Uterus (tissue), 2 donors: ENCODE results near the gene ONECUT3.

Experiments used
- CTCF ChIP-seq, 4 experiments: fragments of 200-600 bp in 2 of 4; fragments of 450-650 bp in 2 of 4; sonication (generic) in 2 of 4; IDR thresholded peaks; one replicate each; pipeline ENCODE4 v1.5.1; 2016 to 2019; ENCODE audit warnings: antibody characterized with exemption in 4 of 4, mild to moderate bottlenecking in 2 of 4, moderate library complexity in 1 of 4
- POLR2A ChIP-seq, 2 donors: fragments of 450-650 bp; IDR thresholded peaks; one replicate each; pipeline ENCODE4 v1.6.1; 2016; ENCODE audit warnings: antibody characterized with exemption in 2 of 2, mild to moderate bottlenecking in 1 of 2, moderate library complexity in 1 of 2

GRCh38 chr19:1725100-1726064, 27.9 kb upstream of the ONECUT3 start:
- TF ChIP-seq CTCF (IDR thresholded peaks at IDR 0.05) (no peak), POLR2A (IDR thresholded peaks at IDR 0.05) (no peak)
